Skeletal muscle satellite cell (primary cell): ENCODE measurements around the gene MN1.
A peak's percentile ranks its signal among the peaks of the same experiment; 100 is the strongest.

Source experiments
- H3K27me3 ChIP-seq: 2 replicates; pipeline ENCODE4 v1.7.0; 2013; ENCODE audit warnings: low read length; ENCODE audit not compliant: control insufficient read depth, insufficient read depth
- H3K36me3 ChIP-seq: 2 replicates; pipeline ENCODE4 v1.7.0; 2013; ENCODE audit warnings: mild to moderate bottlenecking, control low read depth, low read length; ENCODE audit not compliant: insufficient read depth
- H3K4me1 ChIP-seq: 2 replicates; pipeline ENCODE4 v1.7.0; 2013; ENCODE audit warnings: low read length; ENCODE audit not compliant: control insufficient read depth, insufficient read depth
- H3K4me2 ChIP-seq: 2 replicates; pipeline ENCODE4 v1.7.0; 2013; ENCODE audit warnings: mild to moderate bottlenecking, low read length
- H3K4me3 ChIP-seq: 2 replicates; pipeline ENCODE4 v1.7.0; 2013; ENCODE audit warnings: low read length
- H3K9ac ChIP-seq: 2 replicates; pipeline ENCODE4 v1.7.0; 2013; ENCODE audit warnings: mild to moderate bottlenecking, low read depth, low read length, moderate library complexity
- H3K9me3 ChIP-seq: replicated peaks from 2 replicates; pipeline ENCODE4 v1.7.0; 2013; ENCODE audit warnings: mild to moderate bottlenecking, control low read depth, low read length

MN1 gene

GRCh38 chr22:27820896-27821866 is 19.6 kb upstream of the MN1 start:
- Histone ChIP-seq H3K36me3 (no peaks in the 10 kb centered on the region), H3K9me3 (no peaks in the 10 kb centered on the region), H3K4me3 (no peak overlapping the region), H3K27me3 (peaks cover 12% of the 10 kb centered on the region), H3K4me1 (no peaks in the 10 kb centered on the region), H3K4me2 (no peak overlapping the region), H3K9ac (no peak overlapping the region)

DNA sequence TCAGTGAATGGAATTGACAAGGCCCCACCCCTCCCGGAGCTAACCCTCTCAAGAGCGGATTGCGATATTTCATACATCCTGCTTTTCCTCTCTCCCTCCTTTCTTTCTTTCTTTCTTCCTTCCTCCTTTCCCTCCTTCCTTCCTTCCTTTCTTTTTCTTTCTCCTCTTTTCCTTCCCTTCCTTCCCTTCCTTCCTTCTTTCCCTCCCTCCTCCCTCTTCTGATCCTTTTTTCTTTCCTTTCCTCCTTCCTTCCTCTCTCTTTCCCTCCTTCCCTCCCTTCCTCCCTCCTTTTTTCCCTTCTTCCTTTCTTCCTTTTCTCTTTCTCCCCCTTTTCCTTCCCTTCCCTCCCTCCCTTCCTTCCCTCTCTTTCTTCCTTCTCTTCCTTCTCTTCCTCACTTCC is 15.0 kb upstream of the MN1 start:
- Histone ChIP-seq H3K27me3 (peaks cover 25% of the 10 kb centered on the region), H3K9me3 (no peaks in the 10 kb centered on the region), H3K4me1 (no peaks in the 10 kb centered on the region), H3K4me2 (no peak overlapping the region), H3K9ac (no peak overlapping the region), H3K36me3 (no peaks in the 10 kb centered on the region), H3K4me3 (no peak overlapping the region)

GRCh38 chr22:27815826-27816530 is 14.4 kb upstream of the MN1 start:
- peaks cover 25% of the 10 kb centered on the region for H3K27me3 ChIP-seq
- H3K4me3 ChIP-seq: no peak overlapping the region
- H3K36me3 ChIP-seq: no peaks in the 10 kb centered on the region

DNA sequence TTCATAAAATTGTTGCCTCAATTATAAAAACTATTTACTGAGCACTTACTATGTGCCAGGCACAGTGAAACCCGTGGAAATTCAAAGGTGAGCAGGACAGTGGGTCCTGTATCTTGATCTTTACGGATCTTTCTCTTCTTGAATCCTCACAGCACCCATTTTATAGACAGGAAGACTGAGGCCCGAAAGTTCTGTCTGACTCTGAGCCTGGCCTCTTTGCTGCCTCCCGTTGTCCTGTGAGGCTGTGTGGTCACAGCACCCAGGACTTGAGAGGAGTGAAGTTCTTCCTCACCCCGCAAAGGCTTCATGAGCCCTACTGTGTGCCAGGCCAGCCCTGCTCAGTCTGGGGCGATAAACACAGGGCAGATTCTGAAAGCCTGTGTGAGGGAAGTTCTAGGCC is 13.4 kb upstream of the MN1 start:
- Histone ChIP-seq H3K4me2 (no peak overlapping the region), H3K27me3 (peaks cover 29% of the 10 kb centered on the region), H3K4me1 (peaks cover 8% of the 10 kb centered on the region), H3K9ac (no peak overlapping the region), H3K36me3 (no peaks in the 10 kb centered on the region), H3K4me3 (no peak overlapping the region), H3K9me3 (no peaks in the 10 kb centered on the region)

More at GRCh38 chr22:27815826-27816530, 14.4 kb upstream of the MN1 start:
- Histone ChIP-seq H3K9ac (no peak overlapping the region), H3K4me2 (no peak overlapping the region), H3K9me3 (no peaks in the 10 kb centered on the region), H3K4me1 (no peaks in the 10 kb centered on the region)

- H3K4me3 ChIP-seq: no peak overlapping the region
- H3K4me2 ChIP-seq: no peak overlapping the region
- H3K27me3 ChIP-seq: peaks cover 32% of the 10 kb centered on the region
- H3K4me1 ChIP-seq: peaks cover 8% of the 10 kb centered on the region
- no peaks in the 10 kb centered on the region for H3K9me3 ChIP-seq
- no peaks in the 10 kb centered on the region for H3K36me3 ChIP-seq
- H3K9ac ChIP-seq: no peak overlapping the region
These were observed 10.2 kb upstream of the MN1 start for GRCh38 chr22:27811778-27812177.

DNA sequence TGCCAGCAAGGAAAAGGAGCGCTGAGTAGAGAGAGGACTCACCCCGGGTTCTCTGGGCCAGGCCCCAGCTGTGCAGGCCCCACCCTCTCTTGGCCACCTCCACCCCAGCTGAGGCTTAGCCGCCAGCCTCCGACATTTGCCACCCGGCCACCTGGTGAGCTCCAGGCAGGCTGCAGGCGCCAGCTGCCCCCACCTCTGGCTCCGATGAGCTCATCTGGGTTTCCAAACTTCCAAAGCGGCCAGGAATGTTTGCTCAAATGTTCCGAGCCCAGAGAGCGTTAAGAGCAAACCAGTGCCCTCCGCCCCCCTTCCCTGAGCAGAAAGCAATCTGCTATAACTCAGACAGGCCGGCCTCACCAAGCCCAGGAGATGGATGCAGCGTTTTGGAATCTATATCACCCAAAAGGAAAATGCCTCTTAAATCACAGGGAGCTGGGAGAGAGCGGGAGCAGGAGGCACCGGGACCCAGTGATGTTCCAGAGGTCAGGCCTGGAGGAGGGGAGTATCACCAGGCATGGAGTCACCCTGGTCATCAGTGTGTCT is 9.1 kb upstream of the MN1 start:
- Histone ChIP-seq H3K4me1 (peaks cover 8% of the 10 kb centered on the region), H3K9ac (no peak overlapping the region), H3K4me3 (no peak overlapping the region), H3K9me3 (no peaks in the 10 kb centered on the region), H3K4me2 (peak overlapping the region; percentile 57), H3K36me3 (no peaks in the 10 kb centered on the region), H3K27me3 (peaks cover 23% of the 10 kb centered on the region)

GRCh38 chr22:27809700-27810608 is 8.4 kb upstream of the MN1 start:
- Histone ChIP-seq H3K4me3 (no peak overlapping the region), H3K9ac (no peak overlapping the region), H3K27me3 (peaks cover 15% of the 10 kb centered on the region), H3K36me3 (no peaks in the 10 kb centered on the region), H3K9me3 (no peaks in the 10 kb centered on the region), H3K4me1 (peaks cover 8% of the 10 kb centered on the region), H3K4me2 (peak overlapping the region; percentile 57)

DNA sequence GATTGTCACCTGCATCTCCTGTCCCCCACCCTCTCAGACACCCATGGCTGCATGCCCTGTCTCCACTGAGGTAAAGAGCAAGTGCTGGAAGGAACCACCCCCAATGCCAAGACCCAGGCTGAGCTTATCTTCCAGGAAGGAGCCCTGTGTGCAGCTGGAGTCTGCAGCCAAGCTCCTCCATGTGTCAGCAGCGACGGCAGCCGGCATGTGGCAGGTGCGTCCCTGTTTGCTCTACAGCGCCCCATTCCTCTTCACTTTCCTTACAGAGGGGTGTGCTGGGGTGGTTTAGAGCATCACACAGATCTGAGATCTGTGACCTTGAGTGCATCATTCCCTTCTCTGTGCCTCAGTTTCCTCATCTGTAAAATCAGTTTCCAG is 7.7 kb upstream of the MN1 start:
- H3K27me3 ChIP-seq: peaks cover 15% of the 10 kb centered on the region
- no peaks in the 10 kb centered on the region for H3K9me3 ChIP-seq
- H3K9ac ChIP-seq: no peak overlapping the region

DNA sequence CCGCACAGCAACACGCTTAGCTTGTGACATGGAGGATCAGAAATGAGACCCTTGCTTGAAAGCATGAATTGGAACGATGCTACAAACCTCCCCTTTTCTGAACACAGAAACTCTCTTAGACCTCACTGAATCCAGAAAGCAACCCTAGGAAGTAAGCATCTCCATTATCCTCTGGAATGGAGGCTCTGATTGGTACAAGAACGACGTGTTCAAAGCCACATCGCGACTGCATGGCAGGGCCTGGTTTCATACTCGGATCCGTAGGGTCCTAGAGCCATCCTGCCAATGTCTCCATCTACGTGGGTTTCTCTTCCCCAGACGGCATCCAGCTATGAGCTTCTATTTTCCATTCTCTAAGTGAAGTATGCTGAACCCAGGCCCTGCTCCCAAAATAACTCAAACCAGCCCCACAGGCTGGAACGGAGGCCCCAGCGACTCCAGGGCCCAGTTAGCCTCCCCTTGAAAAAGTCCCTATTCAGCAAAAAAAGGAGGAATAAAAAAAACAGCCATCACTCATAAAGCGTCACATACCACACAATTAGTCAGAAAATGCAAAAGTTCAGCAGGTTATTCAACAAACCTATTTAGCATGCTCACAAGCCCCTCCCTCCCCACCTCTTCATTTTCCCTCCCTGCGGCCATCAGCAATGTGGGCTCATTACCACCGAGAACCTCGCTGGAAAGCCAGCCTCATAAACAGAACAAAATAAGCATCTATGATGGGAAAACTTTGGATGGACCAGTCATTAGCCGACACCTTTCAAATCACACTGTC is 7.1 kb upstream of the MN1 start:
- H3K4me2 ChIP-seq: no peak overlapping the region
- H3K9me3 ChIP-seq: no peaks in the 10 kb centered on the region
- no peak overlapping the region for H3K9ac ChIP-seq
- H3K4me1 ChIP-seq: peaks cover 8% of the 10 kb centered on the region
- H3K27me3 ChIP-seq: peaks cover 15% of the 10 kb centered on the region
- no peaks in the 10 kb centered on the region for H3K36me3 ChIP-seq
- no peak overlapping the region for H3K4me3 ChIP-seq

More for the DNA sequence above, 7.7 kb upstream of the MN1 start:
- no peak overlapping the region for H3K4me3 ChIP-seq
- H3K4me1 ChIP-seq: peaks cover 8% of the 10 kb centered on the region
- no peak overlapping the region for H3K4me2 ChIP-seq
- no peaks in the 10 kb centered on the region for H3K36me3 ChIP-seq

GRCh38 chr22:27805841-27806240 is 4.3 kb upstream of the MN1 start:
- Histone ChIP-seq H3K9ac (no peak overlapping the region), H3K4me3 (no peak overlapping the region), H3K27me3 (peaks cover 15% of the 10 kb centered on the region), H3K4me2 (no peak overlapping the region), H3K36me3 (no peaks in the 10 kb centered on the region), H3K4me1 (peaks cover 17% of the 10 kb centered on the region), H3K9me3 (no peaks in the 10 kb centered on the region)
